Upper lobe of left lung (tissue), 4 donors: ENCODE data around the gene SRBD1.

Source experiments
- CTCF ChIP-seq, 6 experiments: fragments of 450-650 bp in 4 of 6; fragments of 200-600 bp in 2 of 6; sonication (generic) in 2 of 6; IDR thresholded peaks; one replicate each; pipeline ENCODE4 v1.5.1; 2016 to 2019; ENCODE audit warnings: antibody characterized with exemption in 6 of 6
- POLR2AphosphoS5 ChIP-seq, 2 donors: sonication (generic); formaldehyde crosslinking; IDR thresholded peaks; one replicate each; pipeline ENCODE4 v1.5.1; 2017; ENCODE audit warnings: antibody characterized with exemption in 2 of 2

- TF ChIP-seq CTCF (IDR thresholded peaks at IDR 0.05) (no peak), POLR2AphosphoS5 (IDR thresholded peaks at IDR 0.05) (no peak)
These were observed 240.7 kb downstream of the SRBD1 start for GRCh38 chr2:45370369-45370768.
